Bronchial epithelial cell (primary cell): ENCODE results near the gene CYB561A3. TPM values are rescaled to one million over a fixed set of nuclear protein-coding genes. Genes with fewer than 3 reads are reported as not detected.
"Not testable (repeated sequence)": the region's sequence is repeated elsewhere in the genome, so short reads cannot be mapped to it uniquely, and the experiment has no call there.

ENCODE experiments used
- DNase-seq: peaks from one replicate; pipeline ENCODE4 v3.0.0-alpha.2; 2010; ENCODE audit warnings: low read depth
- FAIRE-seq: peaks from 2 replicates; lab custom pipeline; 2011; peaks lifted over from hg19 to GRCh38; lab: Jason Lieb, UNC
- H3K27me3 ChIP-seq: 2 replicates; pipeline ENCODE4 v1.5.1; 2011; ENCODE audit warnings: low read length; ENCODE audit not compliant: control insufficient read depth, insufficient read depth
- H3K36me3 ChIP-seq: 2 replicates; pipeline ENCODE4 v1.5.1; 2011; ENCODE audit warnings: low read length; ENCODE audit not compliant: control insufficient read depth, insufficient read depth
- H3K4me3 ChIP-seq: 2 replicates; pipeline ENCODE4 v1.5.1; 2011; ENCODE audit warnings: mild to moderate bottlenecking, low read depth, low read length, control low read depth
- CTCF ChIP-seq: IDR thresholded peaks from 2 replicates; pipeline ENCODE4 v1.5.1; 2011; ENCODE audit warnings: mild to moderate bottlenecking, moderate library complexity, low read length, control low read depth, inconsistent platforms; ENCODE audit not compliant: insufficient read depth, severe bottlenecking
- total RNA-seq: library from RNA; depleted of rRNA; stranded (reverse); fragments of >200 nt; gene quantifications from 2 replicates; pipeline ENCODE4 v1.2.1, GENCODE V29; 2014

The CYB561A3 gene
- total RNA-seq, 1 donor from 2014 or later: 30.8 TPM

- Histone ChIP-seq H3K36me3 (no peaks in the 10 kb centered on the region), H3K4me3 (no peak overlapping the region), H3K27me3 (no peaks in the 10 kb centered on the region)
- FAIRE-seq (no peak), DNase-seq (peak; percentile 52)
- peak; percentile 60 for TF ChIP-seq CTCF
Measured at GRCh38 chr11:61384271-61385242, 22.9 kb upstream of the CYB561A3 start.

GRCh38 chr11:61383859-61384258 lies 22.2 kb upstream of the CYB561A3 start:
- not testable (repeated sequence) for DNase-seq, H3K36me3 ChIP-seq, H3K27me3 ChIP-seq, H3K4me3 ChIP-seq, FAIRE-seq

- FAIRE-seq: no peak
- no peak for DNase-seq
- H3K36me3 ChIP-seq: no peaks in the 10 kb centered on the region
- H3K4me3 ChIP-seq: no peak overlapping the region
- no peaks in the 10 kb centered on the region for H3K27me3 ChIP-seq
- TF ChIP-seq CTCF: no peak
Measured at GRCh38 chr11:61380884-61381283, 19.2 kb upstream of the CYB561A3 start.

GRCh38 chr11:61378713-61379313 lies 17.1 kb upstream of the CYB561A3 start:
- DNase-seq (peak; percentile 96), FAIRE-seq (no peak)
- no peak overlapping the region for H3K4me3 ChIP-seq
- TF ChIP-seq CTCF: no peak
- H3K36me3 ChIP-seq: no peaks in the 10 kb centered on the region
- no peaks in the 10 kb centered on the region for H3K27me3 ChIP-seq

- peak; percentile 67 for DNase-seq
- H3K27me3 ChIP-seq: no peaks in the 10 kb centered on the region
- no peak for FAIRE-seq
- peaks cover 1% of the 10 kb centered on the region for H3K36me3 ChIP-seq
- no peak overlapping the region for H3K4me3 ChIP-seq
- no peak for TF ChIP-seq CTCF
Measured at GRCh38 chr11:61377461-61378160, 15.9 kb upstream of the CYB561A3 start.

- H3K36me3 ChIP-seq: peaks cover 1% of the 10 kb centered on the region
Measured at GRCh38 chr11:61375761-61376108, 14.1 kb upstream of the CYB561A3 start.

More at GRCh38 chr11:61375761-61376108, 14.1 kb upstream of the CYB561A3 start:
- H3K27me3 ChIP-seq: no peaks in the 10 kb centered on the region
- H3K4me3 ChIP-seq: no peak overlapping the region
- no peak for TF ChIP-seq CTCF
- FAIRE-seq: no peak
- DNase-seq: no peak
